ENCODE results near the gene BBS7. TPM values are rescaled to one million over a fixed set of nuclear protein-coding genes. Genes with fewer than 3 reads are reported as not detected.

The BBS7 gene
- total RNA-seq, 1 donor from 2014 or later, result 20.4 TPM

GRCh38 chr4:121861426-121861825 is 8.8 kb downstream of the BBS7 start:
- no peak for TF ChIP-seq CTCF (IDR thresholded peaks at IDR 0.05; ENCODE audit: unreplicated experiment)

GRCh38 chr4:121860121-121860520 is 10.2 kb downstream of the BBS7 start:
- H3K27ac Mint-ChIP-seq (ENCODE audit: unreplicated experiment), result no peak overlapping the region
- peaks cover 2% of the 10 kb centered on the region for H3K27me3 Mint-ChIP-seq (ENCODE audit: unreplicated experiment)
- H3K9me3 Mint-ChIP-seq (ENCODE audit: unreplicated experiment), result no peaks in the 10 kb centered on the region
- TF ChIP-seq CTCF (IDR thresholded peaks at IDR 0.05; ENCODE audit: unreplicated experiment), result no peak
- no peaks in the 10 kb centered on the region for H3K4me1 Mint-ChIP-seq (ENCODE audit: unreplicated experiment)
- DNase-seq (ENCODE audit: low spot score), result no peak
- H3K36me3 Mint-ChIP-seq (ENCODE audit: low read depth, unreplicated experiment), result no peaks in the 10 kb centered on the region
- H3K4me3 Mint-ChIP-seq (ENCODE audit: unreplicated experiment), result no peak overlapping the region

More at GRCh38 chr4:121861426-121861825, 8.8 kb downstream of the BBS7 start:
- Mint-ChIP-seq H3K27me3 (ENCODE audit: unreplicated experiment) (peaks cover under 1% of the 10 kb centered on the region), H3K4me1 (ENCODE audit: unreplicated experiment) (no peaks in the 10 kb centered on the region), H3K4me3 (ENCODE audit: unreplicated experiment) (no peak overlapping the region), H3K36me3 (ENCODE audit: low read depth, unreplicated experiment) (peaks cover 9% of the 10 kb centered on the region), H3K27ac (ENCODE audit: unreplicated experiment) (no peak overlapping the region), H3K9me3 (ENCODE audit: unreplicated experiment) (no peaks in the 10 kb centered on the region)
- DNase-seq (ENCODE audit: low spot score), result no peak

GRCh38 chr4:121851354-121851753 is 18.9 kb downstream of the BBS7 start:
- TF ChIP-seq CTCF (IDR thresholded peaks at IDR 0.05; ENCODE audit: unreplicated experiment), result no peak

GRCh38 chr4:121846662-121847061 is 23.6 kb downstream of the BBS7 start:
- peaks cover 6% of the 10 kb centered on the region for H3K36me3 Mint-ChIP-seq (ENCODE audit: low read depth, unreplicated experiment)
- no peaks in the 10 kb centered on the region for H3K9me3 Mint-ChIP-seq (ENCODE audit: unreplicated experiment)
- no peak overlapping the region for H3K27ac Mint-ChIP-seq (ENCODE audit: unreplicated experiment)
- no peaks in the 10 kb centered on the region for H3K27me3 Mint-ChIP-seq (ENCODE audit: unreplicated experiment)
- no peak for TF ChIP-seq CTCF (IDR thresholded peaks at IDR 0.05; ENCODE audit: unreplicated experiment)
- no peak for DNase-seq (ENCODE audit: low spot score)
- H3K4me3 Mint-ChIP-seq (ENCODE audit: unreplicated experiment), result no peak overlapping the region
- H3K4me1 Mint-ChIP-seq (ENCODE audit: unreplicated experiment), result no peaks in the 10 kb centered on the region

More at GRCh38 chr4:121851354-121851753, 18.9 kb downstream of the BBS7 start:
- H3K27ac Mint-ChIP-seq (ENCODE audit: unreplicated experiment), result no peak overlapping the region
- no peak overlapping the region for H3K4me3 Mint-ChIP-seq (ENCODE audit: unreplicated experiment)
- H3K9me3 Mint-ChIP-seq (ENCODE audit: unreplicated experiment), result no peaks in the 10 kb centered on the region
- peaks cover 2% of the 10 kb centered on the region for H3K27me3 Mint-ChIP-seq (ENCODE audit: unreplicated experiment)
- no peaks in the 10 kb centered on the region for H3K4me1 Mint-ChIP-seq (ENCODE audit: unreplicated experiment)
- no peaks in the 10 kb centered on the region for H3K36me3 Mint-ChIP-seq (ENCODE audit: low read depth, unreplicated experiment)
- no peak for DNase-seq (ENCODE audit: low spot score)

- H3K4me3 Mint-ChIP-seq (ENCODE audit: unreplicated experiment), result no peak overlapping the region
- H3K27ac Mint-ChIP-seq (ENCODE audit: unreplicated experiment), result no peak overlapping the region
- H3K36me3 Mint-ChIP-seq (ENCODE audit: low read depth, unreplicated experiment), result peaks cover 15% of the 10 kb centered on the region
- DNase-seq (ENCODE audit: low spot score), result no peak
- no peaks in the 10 kb centered on the region for H3K27me3 Mint-ChIP-seq (ENCODE audit: unreplicated experiment)
- H3K9me3 Mint-ChIP-seq (ENCODE audit: unreplicated experiment), result no peaks in the 10 kb centered on the region
- H3K4me1 Mint-ChIP-seq (ENCODE audit: unreplicated experiment), result no peaks in the 10 kb centered on the region
- no peak for TF ChIP-seq CTCF (IDR thresholded peaks at IDR 0.05; ENCODE audit: unreplicated experiment)
These were observed 27.4 kb downstream of the BBS7 start for GRCh38 chr4:121842862-121843261.
